Measurements from ENCODE around the gene TEX48. TPM values are rescaled to one million over a fixed set of nuclear protein-coding genes. Genes with fewer than 3 reads are reported as not detected.

The TEX48 gene
- total RNA-seq, 1 experiment from 2014 or later, result not detected

DNA sequence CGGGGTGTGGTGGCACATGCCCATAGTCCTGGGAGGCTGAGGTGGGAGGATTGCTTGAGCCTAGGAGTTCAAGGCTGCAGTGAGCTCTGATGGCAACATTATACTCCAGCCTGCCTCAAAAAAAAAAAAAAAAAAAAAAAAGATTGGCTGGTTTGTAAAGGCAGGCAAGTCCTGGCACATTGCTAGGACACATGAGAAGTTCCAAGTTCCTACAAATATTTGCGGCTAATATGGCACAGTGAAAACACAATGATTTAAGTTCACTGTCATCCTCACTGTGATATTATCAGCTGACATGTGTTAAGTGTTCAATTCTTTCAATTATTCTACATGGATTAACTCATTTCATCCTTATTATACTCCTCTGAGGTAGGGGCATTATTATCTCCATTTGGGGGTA lies 50.8 kb downstream of the TEX48 start:
- H3K4me1 Mint-ChIP-seq (ENCODE audit: low read depth, unreplicated experiment), result no peaks in the 10 kb centered on the region
- no peaks in the 10 kb centered on the region for H3K27me3 Mint-ChIP-seq (ENCODE audit: unreplicated experiment)
- no peak for DNase-seq
- CTCF ChIA-PET, result interaction anchor here (0.6 kb wide), 1 partner anchor 225 kb away, joined by 5 read pairs; no protein-coding TSS in a partner anchor
- TF ChIP-seq CTCF (IDR thresholded peaks at IDR 0.05; ENCODE audit: unreplicated experiment), result no peak
- H3K27ac Mint-ChIP-seq (ENCODE audit: unreplicated experiment), result no peak overlapping the region
- no TSS peak for BruUV-seq (replicated peaks)
- intact Hi-C loops (cut with micrococcal nuclease; ENCODE audit: unreplicated experiment), result no loop called here
- H3K4me3 Mint-ChIP-seq (ENCODE audit: low read depth, unreplicated experiment), result no peak overlapping the region
- no peaks in the 10 kb centered on the region for H3K36me3 Mint-ChIP-seq (ENCODE audit: insufficient read depth, unreplicated experiment)
- no peaks in the 10 kb centered on the region for H3K9me3 Mint-ChIP-seq (ENCODE audit: low read depth, unreplicated experiment)

DNA sequence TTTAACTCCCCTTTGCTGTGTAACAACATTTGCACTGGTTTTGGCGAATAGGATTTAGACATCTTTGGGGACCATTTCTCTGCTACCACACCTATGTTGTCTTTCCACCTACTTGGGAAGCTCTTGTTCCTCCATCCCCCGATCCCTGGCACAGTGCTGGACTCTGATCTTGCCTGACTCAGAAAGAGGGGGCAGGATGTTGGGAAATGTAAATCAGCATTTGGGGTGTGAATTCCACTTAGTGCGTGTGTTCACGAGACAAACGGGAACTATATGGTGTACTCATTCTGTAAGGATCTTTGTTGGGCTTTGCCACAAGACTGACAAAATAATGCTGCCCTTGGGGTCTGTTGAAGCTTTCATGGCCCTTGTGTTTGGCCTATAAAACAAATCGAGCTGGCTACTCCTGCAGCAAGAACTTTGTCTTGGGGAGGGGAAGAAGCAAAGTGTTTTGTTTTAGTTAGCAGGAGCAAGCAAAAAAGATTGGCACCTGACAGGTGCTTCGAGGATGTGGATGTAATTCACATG lies 52.4 kb downstream of the TEX48 start:
- Mint-ChIP-seq H3K9me3 (ENCODE audit: low read depth, unreplicated experiment) (no peaks in the 10 kb centered on the region), H3K27me3 (ENCODE audit: unreplicated experiment) (no peaks in the 10 kb centered on the region), H3K4me3 (ENCODE audit: low read depth, unreplicated experiment) (no peak overlapping the region), H3K4me1 (ENCODE audit: low read depth, unreplicated experiment) (no peaks in the 10 kb centered on the region), H3K27ac (ENCODE audit: unreplicated experiment) (no peak overlapping the region), H3K36me3 (ENCODE audit: insufficient read depth, unreplicated experiment) (no peaks in the 10 kb centered on the region)
- no peak for TF ChIP-seq CTCF (IDR thresholded peaks at IDR 0.05; ENCODE audit: unreplicated experiment)
- no TSS peak for BruUV-seq (replicated peaks)
- DNase-seq, result no peak
- intact Hi-C loops (cut with micrococcal nuclease; ENCODE audit: unreplicated experiment), result no loop called here
- CTCF ChIA-PET, result no interaction called here

DNA sequence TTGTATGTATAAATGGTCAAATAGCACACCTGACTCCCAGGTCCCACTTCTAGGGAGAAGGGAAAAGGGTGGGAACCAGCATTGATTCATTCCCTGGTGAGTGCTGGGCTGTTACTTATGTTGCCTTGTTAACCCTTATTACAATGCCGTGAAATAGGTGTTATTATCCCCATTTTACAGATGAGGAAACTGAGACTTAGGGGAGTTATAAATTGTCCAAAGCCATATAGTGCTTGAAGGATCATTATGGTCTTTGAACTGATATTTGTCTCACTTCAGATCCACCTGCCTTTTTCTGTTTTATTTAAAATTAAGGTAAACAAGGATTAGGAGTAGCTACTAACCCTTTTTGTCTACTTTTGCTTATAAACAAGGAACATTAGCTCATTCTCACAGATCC lies 54.4 kb downstream of the TEX48 start:
- no peak for TF ChIP-seq CTCF (IDR thresholded peaks at IDR 0.05; ENCODE audit: unreplicated experiment)
- Mint-ChIP-seq H3K27me3 (ENCODE audit: unreplicated experiment) (no peaks in the 10 kb centered on the region), H3K9me3 (ENCODE audit: low read depth, unreplicated experiment) (no peaks in the 10 kb centered on the region), H3K36me3 (ENCODE audit: insufficient read depth, unreplicated experiment) (no peaks in the 10 kb centered on the region), H3K4me3 (ENCODE audit: low read depth, unreplicated experiment) (no peak overlapping the region), H3K27ac (ENCODE audit: unreplicated experiment) (no peak overlapping the region), H3K4me1 (ENCODE audit: low read depth, unreplicated experiment) (no peaks in the 10 kb centered on the region)
- DNase-seq, result no peak
- intact Hi-C loops (cut with micrococcal nuclease; ENCODE audit: unreplicated experiment), result no loop called here
- BruUV-seq (replicated peaks), result no TSS peak
- CTCF ChIA-PET, result no interaction called here

DNA sequence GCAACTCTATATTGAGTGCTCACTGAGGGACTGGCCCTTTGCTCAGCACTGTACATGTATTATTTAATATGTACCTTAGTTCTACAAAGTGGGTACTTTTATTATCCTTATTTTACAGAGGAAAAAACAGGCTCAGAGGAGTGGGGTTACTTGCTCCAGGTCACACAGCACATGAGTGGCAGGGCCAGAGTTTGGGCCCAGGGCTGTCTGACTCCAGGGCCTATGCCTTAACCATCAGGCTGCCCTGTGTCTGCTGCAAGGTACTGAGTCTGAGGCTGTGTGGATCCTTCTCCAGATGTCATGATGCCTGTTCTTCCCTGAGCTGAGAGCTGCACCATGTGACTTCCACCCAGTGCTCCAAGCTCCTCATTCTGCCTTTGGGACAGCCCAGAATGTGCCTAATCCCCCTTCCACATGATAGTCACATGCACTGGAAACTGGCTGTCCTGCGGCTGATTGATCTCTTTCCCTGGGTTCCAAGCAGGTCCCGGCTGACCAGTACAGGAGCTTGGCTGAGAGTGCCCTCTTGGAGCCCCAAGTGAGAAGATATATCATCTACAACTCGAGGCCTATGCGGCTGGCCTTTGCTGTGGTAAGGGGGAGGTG lies 55.5 kb downstream of the TEX48 start:
- no peak overlapping the region for H3K27ac Mint-ChIP-seq (ENCODE audit: unreplicated experiment)
- no peaks in the 10 kb centered on the region for H3K27me3 Mint-ChIP-seq (ENCODE audit: unreplicated experiment)
- TF ChIP-seq CTCF (IDR thresholded peaks at IDR 0.05; ENCODE audit: unreplicated experiment), result no peak
- H3K4me3 Mint-ChIP-seq (ENCODE audit: low read depth, unreplicated experiment), result no peak overlapping the region
- intact Hi-C loops (cut with micrococcal nuclease; ENCODE audit: unreplicated experiment), result no loop called here
- H3K4me1 Mint-ChIP-seq (ENCODE audit: low read depth, unreplicated experiment), result peaks cover 6% of the 10 kb centered on the region
- CTCF ChIA-PET, result no interaction called here
- DNase-seq, result no peak
- H3K36me3 Mint-ChIP-seq (ENCODE audit: insufficient read depth, unreplicated experiment), result no peaks in the 10 kb centered on the region
- H3K9me3 Mint-ChIP-seq (ENCODE audit: low read depth, unreplicated experiment), result no peaks in the 10 kb centered on the region
- BruUV-seq (replicated peaks), result no TSS peak

All from Calu3 (cell line).